GM12878 (cell line): ENCODE measurements around the gene SH2D2A. TPM values are rescaled to one million over a fixed set of nuclear protein-coding genes. Genes with fewer than 3 reads are reported as not detected.
A peak's percentile ranks its signal among the peaks of the same experiment; 100 is the strongest.

Experiments used
- BACH1 ChIP-seq: fragments of 450-650 bp; IDR thresholded peaks from 2 replicates; pipeline ENCODE4 v1.6.1; 2017; ENCODE audit warnings: mild to moderate bottlenecking, borderline replicate concordance
- CBFB ChIP-seq: IDR thresholded peaks from 2 replicates; pipeline ENCODE4 v1.6.1; 2016; ENCODE audit warnings: antibody characterized with exemption, low read depth
- CBX3 ChIP-seq: fragments of 200-600 bp; sonication (generic); IDR thresholded peaks from 2 replicates; pipeline ENCODE4 v1.6.1; 2016; ENCODE audit warnings: low read depth, borderline replicate concordance
- CBX5 ChIP-seq: sonication (generic); IDR thresholded peaks from 2 replicates; pipeline ENCODE4 v1.6.1; 2016; ENCODE audit warnings: low read depth, moderate library complexity, mild to moderate bottlenecking, inconsistent platforms
- CEBPB ChIP-seq, 2 experiments: fragments of 150-350 bp in 1 of 2; IDR thresholded peaks; 2 replicates each; pipeline ENCODE4 v1.6.1; 2012 to 2014; ENCODE audit warnings: low read depth in 2 of 2, low read length in 2 of 2, borderline replicate concordance in 1 of 2, inconsistent platforms in 1 of 2
- DPF2 ChIP-seq: fragments of 450-650 bp; IDR thresholded peaks from 2 replicates; pipeline ENCODE4 v1.6.1; 2017; ENCODE audit warnings: mild to moderate bottlenecking
- E2F4 ChIP-seq: IDR thresholded peaks from 2 replicates; pipeline ENCODE4 v1.6.1; 2012; ENCODE audit warnings: low read depth, low read length, improper control_type of control experiment
- EGR1 ChIP-seq, 2 experiments: IDR thresholded peaks; 1 replicate in 1 of 2; 2 replicates in 1 of 2; pipeline ENCODE4 v1.6.1; 2011 to 2012; ENCODE audit warnings: low read depth in 2 of 2, low read length in 2 of 2, borderline replicate concordance in 1 of 2, mild to moderate bottlenecking in 1 of 2, moderate library complexity in 1 of 2
- GABPA ChIP-seq: IDR thresholded peaks from 2 replicates; pipeline ENCODE4 v1.6.1; 2014; ENCODE audit warnings: antibody characterized with exemption, low read depth, mild to moderate bottlenecking, inconsistent platforms
- HDAC6 ChIP-seq: fragments of 200-600 bp; sonication (generic); IDR thresholded peaks from one replicate; pipeline ENCODE4 v1.8.0; 2017; ENCODE audit warnings: antibody characterized with exemption; ENCODE audit not compliant: unreplicated experiment
- HDGF ChIP-seq: fragments of 450-650 bp; IDR thresholded peaks from 2 replicates; pipeline ENCODE4 v1.6.1; 2016; ENCODE audit warnings: antibody characterized with exemption
- IRF4 ChIP-seq: IDR thresholded peaks from 2 replicates; pipeline ENCODE4 v1.6.1; 2011; ENCODE audit warnings: low read depth, low read length
- KAT2A ChIP-seq: conservative IDR thresholded peaks from 2 replicates; pipeline ENCODE4 v1.6.1; 2011; ENCODE audit warnings: low read depth, low read length; ENCODE audit not compliant: control insufficient read depth
- MXI1 ChIP-seq: fragments of 150-350 bp; IDR thresholded peaks from 2 replicates; pipeline ENCODE4 v1.6.1; 2011; ENCODE audit warnings: low read depth, mild to moderate bottlenecking, inconsistent platforms, low read length, improper control_type of control experiment
- PML ChIP-seq: IDR thresholded peaks from 2 replicates; pipeline ENCODE4 v1.6.1; 2012; ENCODE audit warnings: low read length, inconsistent platforms
- POLR2AphosphoS2 ChIP-seq: IDR thresholded peaks from 2 replicates; pipeline ENCODE4 v1.6.1; 2011; ENCODE audit warnings: low read depth, mild to moderate bottlenecking, low read length, improper control_type of control experiment, moderate library complexity
- RAD21 ChIP-seq: IDR thresholded peaks from 2 replicates; pipeline ENCODE4 v1.6.1; 2011; ENCODE audit warnings: mild to moderate bottlenecking, low read depth, low read length, moderate library complexity; ENCODE audit not compliant: insufficient read depth
- RB1 ChIP-seq: fragments of 450-650 bp; formaldehyde crosslinking; IDR thresholded peaks from 2 replicates; pipeline ENCODE4 v1.6.1; 2017; ENCODE audit warnings: mild to moderate bottlenecking, borderline replicate concordance
- SIN3A ChIP-seq: IDR thresholded peaks from 2 replicates; pipeline ENCODE4 v1.6.1; 2012; ENCODE audit warnings: low read depth, low read length, improper control_type of control experiment
- SKIL ChIP-seq: fragments of 450-650 bp; IDR thresholded peaks from 2 replicates; pipeline ENCODE4 v1.6.1; 2017; ENCODE audit warnings: mild to moderate bottlenecking, low read depth, inconsistent platforms; ENCODE audit not compliant: poor library complexity, severe bottlenecking
- SREBF2 ChIP-seq: IDR thresholded peaks from 2 replicates; pipeline ENCODE4 v1.6.1; 2012; ENCODE audit warnings: mild to moderate bottlenecking, low read length
- STAT3 ChIP-seq: IDR thresholded peaks from 2 replicates; pipeline ENCODE4 v1.6.1; 2011; ENCODE audit warnings: low read depth, low read length, improper control_type of control experiment
- SUPT20H ChIP-seq: IDR thresholded peaks from 2 replicates; pipeline ENCODE4 v1.6.1; 2011; ENCODE audit warnings: low read depth, mild to moderate bottlenecking, low read length, moderate library complexity, borderline replicate concordance; ENCODE audit not compliant: control insufficient read depth
- ZBTB4 ChIP-seq: fragments of 450-650 bp; formaldehyde crosslinking; IDR thresholded peaks from 2 replicates; pipeline ENCODE4 v1.4.0; 2022; ENCODE audit warnings: mild to moderate bottlenecking, moderate library complexity
- ZNF217 ChIP-seq: fragments of 450-650 bp; IDR thresholded peaks from 2 replicates; pipeline ENCODE4 v1.6.1; 2017; ENCODE audit warnings: antibody characterized with exemption, mild to moderate bottlenecking
- polyA plus RNA-seq, 11 experiments: library from polyadenylated mRNA; depleted of rRNA in 4 of 11; unstranded in 6 of 11; stranded (reverse) in 5 of 11; fragments of >200 nt; fragmentation: Nextera tagmentation in 4 of 11; fragmentation: Illumina TruSeq in 1 of 11; extraction: Ambion mirVana in 4 of 11; extraction: Trizol in 1 of 11; gene quantifications; 1 replicate in 1 of 11; 2 replicates in 10 of 11; pipeline versions ENCODE4 v1.2.1 to v1.2.3, GENCODE V29; 2011 to 2016; ENCODE audit warnings: inconsistent platforms in 2 of 11, missing spikeins in 2 of 11, low read depth in 1 of 11
- total RNA-seq, 4 experiments: library from RNA; depleted of rRNA in 3 of 4; stranded (reverse); fragments of >200 nt in 3 of 4; fragmentation: Illumina TruSeq in 1 of 4; extraction: Trizol in 1 of 4; gene quantifications; 2 replicates each; pipeline versions ENCODE4 v1.2.1 to v1.2.3, GENCODE V29; 2013 to 2021

The SH2D2A gene
- total and polyA plus RNA-seq, 10 of the 15 experiments (the other 5 are each of a cell fraction or from before 2014, with no cell fraction given): 0.72 to 15.9 (median 7.0) TPM

- TF ChIP-seq IRF4 (no peak), EGR1 (IDR thresholded peaks at IDR 0.05; ENCODE audit: borderline replicate concordance in 1 of 2, low read depth in 2 of 2, low read length in 2 of 2) (peak in 1 of 2 experiments; percentile 72; a peak in 1 of 3 replicates), HDAC6 (no peak), RB1 (no peak), E2F4 (no peak), SREBF2 (no peak), BACH1 (peak; percentile 71), POLR2AphosphoS2 (no peak), ZNF217 (peak; percentile 22; the same call in 1 of the 2 replicates), SKIL (no peak), MXI1 (peak; percentile 84), CEBPB (IDR thresholded peaks at IDR 0.05; ENCODE audit: borderline replicate concordance in 1 of 2, low read depth in 2 of 2, low read length in 2 of 2) (no peak), CBX3 (no peak), STAT3 (no peak), DPF2 (no peak), HDGF (no peak; the same call in 1 of the 2 replicates), ZBTB4 (CRISPR knock-in tag) (no peak), KAT2A (no peak), SUPT20H (no peak), CBFB (no peak), CBX5 (no peak), PML (no peak), SIN3A (peak; percentile 66; the same call in 1 of the 2 replicates), GABPA (no peak), RAD21 (no peak)
Measured at GRCh38 chr1:156813750-156814570, 2.7 kb downstream of the SH2D2A start (continued).
